Spleen (tissue), 7 donors: ENCODE measurements around the gene ACP3.

Experiments
- POLR2A ChIP-seq, 3 donors: fragments of 450-650 bp; IDR thresholded peaks; one replicate each; pipeline ENCODE4 v1.5.1; 2017; ENCODE audit warnings: antibody characterized with exemption in 3 of 3, mild to moderate bottlenecking in 1 of 3
- TF ChIP-seq, protein P1 (sequence below), 11 experiments: fragments of 200-600 bp in 7 of 11; fragments of 450-650 bp in 4 of 11; sonication (generic) in 4 of 11; IDR thresholded peaks in 8 of 11; conservative IDR thresholded peaks in 3 of 11; 1 replicate in 7 of 11; 2 replicates in 4 of 11; pipeline versions ENCODE4 v1.4.0 to v1.8.0; 2016 to 2021; ENCODE audit warnings: antibody characterized with exemption in 11 of 11, inconsistent platforms in 4 of 11, mild to moderate bottlenecking in 1 of 11
- donor health status: DM: no; HTN: no; CAD: no; lungs with moderate emphysema.
- donor health status: DM: no; HTN: no; CAD: no.
- donor health status: DM: no; HTN: no; CAD: no.

GRCh38 chr3:132317229-132317948 is at the start of gene ACP3:
- TF ChIP-seq, protein P1, sequence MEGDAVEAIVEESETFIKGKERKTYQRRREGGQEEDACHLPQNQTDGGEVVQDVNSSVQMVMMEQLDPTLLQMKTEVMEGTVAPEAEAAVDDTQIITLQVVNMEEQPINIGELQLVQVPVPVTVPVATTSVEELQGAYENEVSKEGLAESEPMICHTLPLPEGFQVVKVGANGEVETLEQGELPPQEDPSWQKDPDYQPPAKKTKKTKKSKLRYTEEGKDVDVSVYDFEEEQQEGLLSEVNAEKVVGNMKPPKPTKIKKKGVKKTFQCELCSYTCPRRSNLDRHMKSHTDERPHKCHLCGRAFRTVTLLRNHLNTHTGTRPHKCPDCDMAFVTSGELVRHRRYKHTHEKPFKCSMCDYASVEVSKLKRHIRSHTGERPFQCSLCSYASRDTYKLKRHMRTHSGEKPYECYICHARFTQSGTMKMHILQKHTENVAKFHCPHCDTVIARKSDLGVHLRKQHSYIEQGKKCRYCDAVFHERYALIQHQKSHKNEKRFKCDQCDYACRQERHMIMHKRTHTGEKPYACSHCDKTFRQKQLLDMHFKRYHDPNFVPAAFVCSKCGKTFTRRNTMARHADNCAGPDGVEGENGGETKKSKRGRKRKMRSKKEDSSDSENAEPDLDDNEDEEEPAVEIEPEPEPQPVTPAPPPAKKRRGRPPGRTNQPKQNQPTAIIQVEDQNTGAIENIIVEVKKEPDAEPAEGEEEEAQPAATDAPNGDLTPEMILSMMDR (IDR thresholded peaks at IDR 0.05 in 8 of 11, conservative IDR thresholded peaks at IDR 0.05 in 3 of 11): peak in 1 of 11 experiments; percentile 18
- TF ChIP-seq POLR2A (IDR thresholded peaks at IDR 0.05): no peak
